NCI-H446 (cell line): ENCODE data around the gene MSRB3.
"Not testable (repeated sequence)": the region's sequence is repeated elsewhere in the genome, so short reads cannot be mapped to it uniquely, and the experiment has no call there.

ENCODE experiments used
- DNase-seq, 2 experiments: peaks; one replicate each; lab custom pipeline; 2025; lab: John Stamatoyannopoulos, UW

Gene MSRB3

DNA sequence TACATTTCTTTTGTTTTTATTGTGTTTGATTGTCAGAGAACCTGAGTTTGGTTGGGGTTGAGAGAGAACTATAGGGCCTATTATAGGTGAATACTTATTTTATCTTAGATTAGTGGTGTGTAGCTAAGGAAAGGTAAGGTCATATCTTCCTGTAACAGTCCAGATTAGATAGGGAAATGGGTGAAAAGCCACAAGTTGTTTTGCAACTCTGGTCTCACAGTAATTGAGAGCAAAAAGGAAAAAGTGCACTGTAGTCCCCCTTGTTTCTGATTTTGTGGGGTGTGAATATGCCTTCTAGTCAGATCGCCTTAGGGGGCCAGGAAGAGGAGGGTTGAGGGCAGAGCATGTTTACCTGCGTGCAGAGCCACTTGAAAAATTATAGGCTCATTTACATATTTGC, 8.9 kb downstream of the MSRB3 start:
- no peak for DNase-seq

DNA sequence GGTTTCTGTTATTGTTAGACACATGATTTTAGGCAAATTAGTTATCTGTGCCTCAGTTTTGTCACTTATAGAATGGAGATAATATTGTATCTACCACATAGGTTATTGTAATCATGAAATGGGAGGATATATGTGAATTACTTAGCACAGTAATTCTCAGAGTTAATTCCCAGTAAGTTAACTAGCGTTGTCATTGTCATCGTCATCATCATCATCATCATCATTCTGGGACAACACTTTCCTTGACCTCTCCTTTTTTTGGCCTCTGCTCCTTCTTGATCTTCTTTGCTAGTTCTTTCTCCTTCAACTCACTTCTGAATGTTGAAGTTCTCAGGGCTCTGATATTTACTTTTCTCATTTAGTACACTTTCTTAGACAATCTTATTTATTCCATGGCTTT, 13.8 kb downstream of the MSRB3 start:
- no peak for DNase-seq

DNA sequence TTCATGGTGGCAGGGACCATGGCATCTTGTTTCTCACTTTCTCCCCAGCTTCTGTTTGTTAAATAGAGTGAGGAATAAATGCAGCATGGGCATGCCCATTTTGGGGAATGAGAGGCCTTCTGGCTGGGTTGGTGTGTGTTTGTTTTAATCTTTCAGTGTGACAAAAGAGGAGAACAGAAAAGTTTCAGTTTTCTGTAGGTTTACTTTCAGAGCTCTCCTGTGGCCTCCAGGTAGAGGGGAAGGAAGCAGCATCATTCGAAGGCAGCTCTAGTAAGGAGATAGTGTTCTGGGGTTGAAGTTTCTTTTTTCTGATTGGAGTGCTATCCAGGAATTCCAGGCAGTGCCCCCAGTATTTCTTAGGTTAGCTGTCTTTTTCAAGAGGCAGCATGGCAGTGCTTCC, 15.3 kb downstream of the MSRB3 start:
- DNase-seq: no peak

DNA sequence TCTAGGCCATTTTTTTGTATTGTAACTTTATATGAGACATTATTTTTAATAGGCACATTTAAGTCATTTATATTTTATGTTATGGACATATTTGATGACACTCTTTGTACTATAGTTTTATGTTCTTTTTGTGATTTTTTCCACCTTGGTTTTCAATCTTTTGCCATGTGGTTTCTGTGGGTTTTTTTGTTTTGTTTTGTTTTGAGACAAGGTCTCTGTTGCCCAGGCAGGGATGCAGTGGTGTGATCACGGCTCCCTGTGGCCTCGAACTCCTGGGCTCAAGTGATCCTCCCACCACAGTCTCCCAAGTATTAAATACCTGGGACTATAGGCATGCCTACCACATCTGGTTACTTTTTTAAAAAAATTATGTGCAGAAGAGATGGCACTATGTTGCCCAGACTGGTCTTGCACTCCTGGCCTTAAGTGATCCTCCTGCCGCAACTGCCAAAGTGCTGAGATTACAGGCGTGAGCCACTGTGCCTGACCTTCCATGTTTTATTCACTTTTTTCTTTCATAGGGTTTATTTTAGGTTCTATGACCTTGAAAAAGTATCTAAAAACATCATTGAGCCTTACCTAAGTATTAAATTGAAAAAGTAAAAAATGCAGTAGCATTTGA, 16.3 kb downstream of the MSRB3 start:
- DNase-seq: no peak

DNA sequence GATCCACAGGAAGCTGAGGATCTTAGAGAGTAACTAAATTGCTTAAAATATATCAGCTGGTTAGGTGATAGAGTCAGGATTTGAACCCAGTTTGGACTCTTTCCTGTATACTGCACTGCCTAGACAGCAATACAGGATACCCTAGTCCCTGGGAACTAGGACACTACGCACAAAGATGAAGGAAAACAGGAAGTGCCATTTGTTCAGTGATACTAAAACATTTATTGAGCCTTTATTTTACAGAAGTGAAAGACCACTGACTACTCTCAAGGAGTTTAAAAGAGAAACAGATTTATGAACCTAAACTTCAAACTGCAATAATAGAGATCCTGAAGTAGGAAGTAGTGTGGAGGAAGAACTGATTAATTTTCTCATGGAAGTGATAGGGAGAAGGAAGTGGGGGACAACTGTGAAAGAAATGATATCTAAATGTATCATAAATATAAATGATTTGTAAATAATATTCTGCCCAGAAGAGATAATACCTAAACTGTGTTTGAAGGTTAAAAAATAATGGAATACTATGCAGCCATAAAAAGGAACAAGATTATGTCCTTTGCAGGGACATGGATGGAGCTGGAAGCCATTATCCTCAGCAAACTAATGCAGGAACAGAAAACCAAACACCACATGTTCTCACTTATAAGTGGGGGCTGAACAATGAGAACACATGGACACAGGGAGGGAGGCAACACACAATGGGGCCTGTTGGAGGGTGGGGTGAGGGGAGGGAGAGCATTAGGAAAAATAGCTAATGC, 18.2 kb downstream of the MSRB3 start:
- no peak for DNase-seq

DNA sequence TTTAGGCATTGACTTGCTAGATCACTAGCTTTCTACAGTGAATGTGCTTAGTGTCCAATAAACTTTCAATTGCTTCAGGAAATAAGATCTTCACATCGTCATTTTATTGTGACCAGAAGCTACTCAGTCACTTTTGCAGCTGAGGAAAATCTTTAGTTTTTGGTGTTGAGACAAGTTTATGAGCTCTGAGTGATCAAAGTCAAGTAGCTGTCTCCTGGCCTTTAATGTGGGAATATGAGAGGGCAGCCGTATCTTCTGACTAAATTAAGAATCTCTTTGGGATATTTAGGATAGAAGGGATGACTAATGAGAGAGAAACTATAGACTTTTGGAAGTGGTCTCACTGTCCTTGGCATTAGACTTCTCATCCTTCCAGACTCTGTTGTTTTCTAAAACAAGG, 21.6 kb downstream of the MSRB3 start:
- DNase-seq: no peak

DNA sequence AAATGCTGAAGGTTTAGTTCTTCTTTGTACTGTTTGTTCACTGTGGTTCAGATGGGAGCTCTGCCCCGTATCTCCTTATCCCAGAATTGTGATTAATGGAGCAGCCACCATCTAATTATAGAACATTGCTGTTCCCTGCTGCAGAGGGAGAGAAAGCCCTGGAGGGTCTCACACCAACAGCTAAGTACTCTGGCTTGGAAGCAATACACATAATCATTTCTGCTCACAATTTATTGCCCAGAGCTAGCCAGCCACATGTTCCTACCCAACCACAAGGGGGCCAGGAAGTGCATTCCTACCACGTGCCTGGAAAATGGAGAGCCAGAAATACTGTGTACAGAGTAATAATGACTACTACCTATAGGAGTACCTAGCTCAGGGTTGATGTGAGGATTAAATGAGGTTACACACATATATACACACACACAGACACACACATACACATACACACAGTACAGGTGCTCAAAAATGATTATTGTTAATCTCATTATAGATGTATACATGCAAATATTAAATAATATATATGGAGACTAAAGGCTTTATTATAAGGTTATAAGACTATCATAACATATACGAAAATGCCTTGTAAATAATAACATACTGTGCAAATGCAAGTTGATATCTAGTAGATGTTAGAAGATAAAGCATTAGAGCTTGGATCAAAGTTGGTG, 22.3 kb downstream of the MSRB3 start:
- DNase-seq: no peak

DNA sequence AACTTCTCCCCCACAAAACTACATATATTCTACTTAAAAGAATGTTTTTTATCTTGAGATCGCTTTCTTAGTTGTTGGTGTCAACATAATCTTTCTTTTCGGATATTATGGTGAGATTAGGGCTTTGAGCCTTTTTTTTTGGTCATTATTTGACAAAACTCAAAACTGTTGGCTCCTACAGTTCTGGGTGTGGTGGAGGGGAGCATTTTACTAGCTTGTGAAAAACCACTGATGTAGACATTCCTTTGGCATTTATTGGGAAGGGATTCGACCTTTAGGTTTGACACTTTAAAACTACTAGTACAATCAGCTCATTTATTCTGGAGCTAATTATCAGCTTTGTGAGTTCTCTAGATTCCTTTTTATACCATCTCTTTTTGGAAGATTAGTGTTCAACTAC, 24.4 kb downstream of the MSRB3 start:
- no peak for DNase-seq

DNA sequence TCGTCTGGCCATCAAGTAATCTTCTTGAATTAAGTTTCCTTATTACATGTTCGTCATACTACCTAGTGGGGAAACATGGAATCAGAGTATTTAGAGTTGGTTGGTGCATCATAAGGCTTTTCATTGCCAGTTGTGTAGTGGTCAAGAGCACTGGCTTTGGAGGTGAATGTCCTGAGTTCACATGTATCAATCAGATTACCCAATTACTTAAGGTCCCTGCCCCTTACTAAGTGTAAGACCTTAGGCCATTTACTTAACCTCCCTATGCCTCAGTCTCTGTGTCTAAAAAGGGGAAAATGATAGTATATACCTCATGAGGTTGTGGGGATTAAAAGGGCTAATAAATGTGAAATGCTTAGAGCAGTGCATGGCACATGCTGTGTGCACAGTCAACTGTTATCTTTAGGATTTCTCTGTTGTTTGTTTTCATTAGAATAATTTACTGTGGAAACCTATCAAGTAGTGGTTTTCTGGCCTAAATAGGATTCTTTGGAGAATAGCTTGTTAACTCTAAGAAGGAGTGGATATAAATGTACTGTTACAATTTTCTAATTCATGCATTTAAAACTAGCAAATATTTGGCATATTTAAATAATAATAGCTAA, 27.0 kb downstream of the MSRB3 start:
- no peak for DNase-seq

DNA sequence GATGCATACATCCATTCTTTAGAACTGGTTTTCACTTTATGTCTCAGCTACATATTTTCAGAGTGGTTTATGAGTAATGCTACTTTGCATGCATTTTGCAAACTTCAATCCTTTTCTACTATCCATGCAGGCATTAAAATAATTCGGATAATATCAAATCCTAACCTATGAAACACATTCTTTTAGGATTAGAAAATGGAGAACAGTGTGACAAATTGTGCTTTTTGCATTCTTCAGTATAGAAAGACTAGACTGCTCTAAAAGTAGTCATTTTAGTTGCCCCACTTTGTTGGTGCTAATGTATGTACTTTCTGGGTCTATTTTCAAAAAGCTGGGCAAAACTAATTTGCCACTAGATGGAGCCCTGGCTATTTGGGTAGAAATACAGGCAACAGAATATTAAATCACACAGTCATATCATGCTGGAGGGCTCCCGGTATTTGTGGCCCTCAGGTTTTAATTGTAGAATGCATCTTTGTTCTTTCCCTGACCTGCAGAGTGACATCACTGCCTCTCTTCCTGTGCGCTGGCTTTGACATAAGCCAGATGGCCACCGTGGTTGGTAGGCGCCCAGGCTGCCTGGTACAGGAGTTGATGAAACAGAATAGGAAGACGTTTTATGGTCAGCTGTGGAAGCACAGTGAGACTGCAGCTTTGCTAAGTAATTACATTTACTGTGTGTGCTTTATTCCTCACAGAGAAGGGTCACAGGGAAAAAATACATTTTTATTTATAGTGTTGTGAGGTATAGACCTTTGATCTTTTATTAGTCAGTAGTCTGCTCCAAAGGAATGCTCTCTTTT, 28.1 kb downstream of the MSRB3 start:
- no peak for DNase-seq

DNA sequence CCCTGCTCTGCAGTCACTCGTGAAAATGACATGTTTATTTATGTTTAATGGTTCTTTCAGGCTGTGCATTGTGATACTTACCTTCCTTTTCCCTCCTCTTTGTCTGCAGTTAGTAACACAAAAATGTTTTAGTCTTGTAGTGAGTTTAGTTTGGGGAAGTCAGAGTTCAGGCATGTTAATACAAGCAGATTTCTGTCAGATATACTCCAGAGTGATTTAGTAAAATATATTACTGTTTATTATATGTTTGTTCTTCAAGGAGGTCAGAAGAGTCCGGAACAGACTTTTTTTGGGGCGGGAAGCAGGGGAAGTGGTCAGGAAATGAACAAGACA, 28.7 kb downstream of the MSRB3 start:
- no peak for DNase-seq

DNA sequence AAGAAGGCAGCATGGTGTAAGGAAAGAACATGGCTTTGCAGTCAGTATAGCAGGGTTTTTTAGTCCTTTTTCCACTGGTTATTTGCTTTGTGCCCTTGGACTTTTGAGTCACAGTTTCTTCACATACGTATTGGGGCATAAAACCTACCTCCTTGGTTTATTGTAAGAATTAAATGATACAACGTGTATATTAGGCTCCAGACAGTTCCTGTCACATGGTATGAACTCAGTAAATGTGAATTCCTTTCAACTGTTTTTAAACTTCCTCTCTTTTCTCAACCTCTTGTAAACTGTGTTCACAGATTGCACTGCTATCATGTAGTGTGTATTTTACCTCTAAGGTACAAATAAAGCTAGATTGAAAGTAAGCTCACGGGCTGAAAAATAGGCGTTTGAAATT, 29.5 kb downstream of the MSRB3 start:
- DNase-seq: no peak

DNA sequence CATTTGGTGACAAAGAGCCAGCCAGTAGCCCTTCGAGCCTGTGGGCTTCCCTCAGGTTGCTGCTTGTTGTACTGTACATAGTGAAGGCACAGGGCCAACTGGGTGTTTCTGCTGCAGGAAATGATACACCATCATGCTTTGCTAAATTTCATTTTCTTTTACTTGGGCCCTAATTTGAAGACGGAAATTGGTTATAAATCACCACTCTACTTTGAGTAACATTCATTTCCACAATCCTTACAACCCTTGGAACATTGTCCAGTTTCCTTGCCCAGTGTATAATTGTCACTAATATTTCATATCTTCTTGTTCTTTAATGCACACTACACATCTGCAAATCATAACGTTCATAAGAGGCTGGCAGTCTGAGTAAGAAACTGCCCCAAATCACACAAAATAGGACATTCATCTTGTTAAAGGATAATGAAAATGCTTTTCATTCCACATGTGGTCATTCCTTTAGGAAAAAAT, 30.2 kb downstream of the MSRB3 start:
- no peak for DNase-seq

DNA sequence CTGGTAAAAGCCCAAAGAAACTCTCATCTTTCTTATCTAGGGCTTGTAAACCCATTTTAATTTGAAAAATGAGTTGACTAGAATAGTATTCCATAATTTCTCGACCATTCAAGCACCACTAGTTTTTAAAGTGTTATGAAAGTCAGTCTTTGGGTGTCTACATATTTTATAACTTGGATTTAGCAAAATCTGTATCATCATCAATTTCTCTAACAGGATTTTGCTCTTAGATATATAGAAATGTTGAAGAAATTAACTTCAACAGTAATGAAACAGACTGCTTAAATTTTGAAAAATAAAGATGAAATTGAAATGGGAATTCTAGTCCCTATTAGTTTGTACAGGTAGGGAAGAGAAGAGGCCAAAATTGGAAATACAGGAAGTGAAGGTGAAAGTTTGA, 32.8 kb downstream of the MSRB3 start:
- no peak for DNase-seq

DNA sequence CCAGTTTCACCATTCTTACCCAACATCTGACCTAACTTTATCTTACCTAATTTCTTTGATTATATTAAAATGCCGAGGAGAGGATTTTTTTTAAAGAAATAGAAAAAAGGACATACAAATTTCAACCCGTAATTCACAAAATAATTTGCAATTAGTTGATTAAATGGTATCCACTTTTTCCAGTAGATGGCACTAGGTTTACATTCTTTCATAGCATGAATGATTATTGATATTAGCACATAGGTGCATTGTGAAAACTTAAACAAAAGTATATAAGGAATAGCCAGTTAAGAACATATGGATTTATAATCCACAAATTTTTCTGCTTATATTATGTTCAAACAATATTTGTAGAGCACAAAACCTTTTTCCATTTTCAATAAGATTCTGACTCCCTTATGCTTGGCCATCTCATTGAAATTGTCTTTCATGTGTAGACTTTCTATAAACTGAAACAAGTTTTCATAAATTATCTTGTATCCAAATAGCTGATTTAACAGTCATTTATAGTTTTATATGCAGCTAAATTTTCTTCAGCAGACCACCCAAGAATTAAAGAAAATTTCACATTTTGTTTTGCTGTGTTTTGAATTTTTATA, 35.3 kb downstream of the MSRB3 start:
- peak in 1 of 2 experiments; percentile 15 for DNase-seq

DNA sequence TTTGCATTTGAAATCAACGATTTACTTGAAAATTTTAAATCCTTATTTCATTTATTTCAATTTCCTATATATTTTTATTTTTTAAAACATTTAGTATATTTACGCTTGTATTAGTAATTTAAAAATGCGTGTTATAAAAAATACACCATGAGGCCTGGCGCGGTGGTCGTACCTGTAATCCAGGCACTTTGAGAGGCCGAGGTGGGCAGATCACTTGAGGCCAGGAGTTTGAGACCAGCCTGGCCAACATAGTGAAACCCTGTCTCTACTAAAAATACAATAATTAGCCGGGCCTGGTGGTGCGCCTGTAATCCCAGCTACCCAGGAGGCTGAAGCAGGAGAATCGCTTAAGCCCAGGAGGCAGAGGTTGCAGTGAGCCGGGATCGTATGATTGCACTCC, 36.8 kb downstream of the MSRB3 start:
- not testable (repeated sequence) for DNase-seq

DNA sequence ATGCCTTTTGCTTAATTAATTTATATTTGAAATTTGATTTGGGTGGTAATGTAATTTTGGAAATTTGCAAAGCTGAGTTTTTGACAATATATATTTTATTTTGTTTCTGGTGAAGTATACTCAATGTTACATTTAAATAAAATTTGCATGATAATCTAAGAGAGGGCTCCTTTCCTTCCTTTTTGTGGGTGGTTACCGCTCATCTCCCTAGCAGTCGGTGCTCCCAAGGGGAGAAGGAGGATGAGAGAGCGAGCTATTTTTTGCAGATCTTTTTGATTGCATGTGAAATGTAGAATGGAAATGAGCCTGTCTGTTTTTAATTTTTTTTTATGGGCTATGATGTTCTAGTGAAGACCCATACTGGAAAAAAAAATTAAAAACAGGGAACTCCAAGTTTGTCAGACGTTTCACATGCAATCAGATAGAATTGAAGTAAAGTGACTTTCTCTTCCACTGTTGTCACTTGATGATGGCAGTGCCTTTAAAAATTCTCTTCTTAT, 39.8 kb downstream of the MSRB3 start:
- DNase-seq: no peak

DNA sequence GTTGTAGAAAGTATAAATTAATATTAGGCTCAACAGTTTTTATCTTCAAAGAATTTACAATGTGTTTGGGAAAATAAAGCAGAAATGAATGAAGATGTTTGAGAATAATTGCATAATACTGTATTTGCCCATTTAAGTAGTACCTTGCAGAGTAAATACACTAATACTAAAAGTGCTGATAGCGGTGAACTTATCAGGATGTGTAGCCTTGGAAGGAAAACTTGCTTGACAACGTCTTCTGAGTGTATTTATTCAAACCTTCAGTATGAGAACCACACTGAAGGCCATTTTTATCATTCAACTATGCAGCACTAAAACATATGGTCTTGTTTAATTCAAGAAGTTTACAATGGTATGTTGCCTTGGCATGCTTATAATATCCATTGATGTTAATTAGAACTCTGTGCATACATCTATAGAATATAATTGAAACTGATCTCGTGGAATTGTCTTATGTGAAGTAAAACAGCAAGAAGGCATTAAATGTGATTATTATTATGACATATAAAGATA, 41.3 kb downstream of the MSRB3 start:
- no peak for DNase-seq

DNA sequence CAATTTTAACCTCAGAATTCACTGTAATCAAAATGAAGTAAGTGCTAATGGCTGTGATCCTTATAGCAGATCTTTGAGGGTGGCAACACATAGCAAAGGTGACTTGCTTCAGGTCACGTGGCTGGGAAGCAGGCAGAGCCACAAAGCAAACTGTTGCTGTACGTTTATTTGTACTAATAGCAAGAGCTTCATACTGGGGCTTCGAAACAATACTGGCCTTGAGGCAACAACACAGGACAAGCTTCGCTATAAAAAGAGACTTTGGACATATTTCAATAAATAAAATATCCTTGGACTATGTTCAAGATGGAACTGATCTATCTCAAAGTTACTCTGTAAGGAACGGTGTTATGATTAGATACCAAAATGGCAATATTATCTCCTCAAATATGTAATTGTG, 44.6 kb downstream of the MSRB3 start:
- DNase-seq: no peak

DNA sequence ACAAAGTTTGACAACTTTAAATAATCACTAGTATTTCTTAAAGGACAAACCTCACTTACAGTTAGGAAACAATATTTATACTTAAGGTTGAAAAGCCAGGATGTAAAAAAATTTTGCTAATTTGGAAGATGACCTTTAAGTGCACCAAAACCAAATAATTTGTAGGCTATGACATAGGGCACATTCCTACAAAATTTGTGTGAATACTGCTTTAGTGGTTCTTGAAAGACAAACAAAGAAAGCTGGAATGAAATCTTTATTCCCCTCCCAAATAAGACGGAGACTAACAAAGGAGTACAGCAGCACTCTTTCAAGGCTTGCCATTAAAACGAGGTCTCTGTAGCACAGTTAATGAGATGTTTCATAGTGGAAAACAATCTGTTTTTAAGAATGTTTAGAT, 45.6 kb downstream of the MSRB3 start:
- DNase-seq: no peak

DNA sequence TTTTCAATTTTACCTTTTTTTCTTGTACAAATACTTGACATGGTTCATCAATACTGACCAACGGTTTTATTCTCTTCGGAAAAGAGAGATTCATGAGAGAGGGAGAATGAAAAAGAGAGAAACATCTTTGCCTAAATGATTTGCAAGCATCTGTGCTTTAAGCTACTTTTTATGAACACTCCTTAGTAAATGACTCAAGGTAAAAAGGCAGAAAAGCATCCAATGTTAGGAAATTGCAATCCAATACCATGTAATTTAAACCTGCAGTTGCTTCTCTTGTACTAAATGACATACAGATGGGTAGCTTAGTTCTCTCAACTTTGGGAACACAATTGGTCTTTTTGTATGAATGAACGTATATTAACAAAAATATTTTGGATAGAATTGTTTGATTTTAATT, 46.1 kb downstream of the MSRB3 start:
- DNase-seq: no peak
